Activated naive CD4-positive, alpha-beta T cell treated with anti-CD3 and anti-CD28 coated beads for 36 hours (primary cell): ENCODE measurements around the gene PFKL. TPM values are rescaled to one million over a fixed set of nuclear protein-coding genes. Genes with fewer than 3 reads are reported as not detected.
"Not testable (repeated sequence)": the region's sequence is repeated elsewhere in the genome, so short reads cannot be mapped to it uniquely, and the experiment has no call there.

ENCODE experiments used
- CTCF ChIA-PET: fragments of 350-600 bp; sonication (Branson Sonifier 250); formaldehyde crosslinking; loops from one replicate; lab custom pipeline; 2021; ENCODE audit warnings: antibody characterized with exemption; lab: Charles Lee
- DNase-seq: peaks from one replicate; pipeline ENCODE4 v3.0.0-alpha.2; 2020
- H3K27ac Mint-ChIP-seq: one replicate; pipeline ENCODE4 v1.8.0; 2021; ENCODE audit warnings: mild to moderate bottlenecking, mixed read lengths
- H3K27me3 Mint-ChIP-seq: one replicate; pipeline ENCODE4 v1.8.0; 2021; ENCODE audit warnings: low read depth, mixed read lengths
- H3K36me3 Mint-ChIP-seq: one replicate; pipeline ENCODE4 v1.8.0; 2021; ENCODE audit warnings: low read depth, mixed read lengths
- H3K4me1 Mint-ChIP-seq: one replicate; pipeline ENCODE4 v1.8.0; 2021; ENCODE audit warnings: low read depth, mixed read lengths
- H3K4me3 Mint-ChIP-seq: one replicate; pipeline ENCODE4 v1.8.0; 2021; ENCODE audit warnings: mild to moderate bottlenecking, moderate library complexity, mixed read lengths
- H3K9me3 Mint-ChIP-seq: one replicate; pipeline ENCODE4 v1.8.0; 2021; ENCODE audit warnings: mixed read lengths
- intact Hi-C: fragments of 100-400 bp; cut with micrococcal nuclease; formaldehyde crosslinking; loops from one replicate; pipeline ENCODE4 v1.15.1; 2023
- total RNA-seq, 2 experiments: library from RNA; stranded (reverse); gene quantifications; one replicate each; pipeline ENCODE4 v1.2.3, GENCODE V29; 2021

Gene PFKL
- total RNA-seq, 2 experiments from 2014 or later: 166 to 171 TPM

DNA sequence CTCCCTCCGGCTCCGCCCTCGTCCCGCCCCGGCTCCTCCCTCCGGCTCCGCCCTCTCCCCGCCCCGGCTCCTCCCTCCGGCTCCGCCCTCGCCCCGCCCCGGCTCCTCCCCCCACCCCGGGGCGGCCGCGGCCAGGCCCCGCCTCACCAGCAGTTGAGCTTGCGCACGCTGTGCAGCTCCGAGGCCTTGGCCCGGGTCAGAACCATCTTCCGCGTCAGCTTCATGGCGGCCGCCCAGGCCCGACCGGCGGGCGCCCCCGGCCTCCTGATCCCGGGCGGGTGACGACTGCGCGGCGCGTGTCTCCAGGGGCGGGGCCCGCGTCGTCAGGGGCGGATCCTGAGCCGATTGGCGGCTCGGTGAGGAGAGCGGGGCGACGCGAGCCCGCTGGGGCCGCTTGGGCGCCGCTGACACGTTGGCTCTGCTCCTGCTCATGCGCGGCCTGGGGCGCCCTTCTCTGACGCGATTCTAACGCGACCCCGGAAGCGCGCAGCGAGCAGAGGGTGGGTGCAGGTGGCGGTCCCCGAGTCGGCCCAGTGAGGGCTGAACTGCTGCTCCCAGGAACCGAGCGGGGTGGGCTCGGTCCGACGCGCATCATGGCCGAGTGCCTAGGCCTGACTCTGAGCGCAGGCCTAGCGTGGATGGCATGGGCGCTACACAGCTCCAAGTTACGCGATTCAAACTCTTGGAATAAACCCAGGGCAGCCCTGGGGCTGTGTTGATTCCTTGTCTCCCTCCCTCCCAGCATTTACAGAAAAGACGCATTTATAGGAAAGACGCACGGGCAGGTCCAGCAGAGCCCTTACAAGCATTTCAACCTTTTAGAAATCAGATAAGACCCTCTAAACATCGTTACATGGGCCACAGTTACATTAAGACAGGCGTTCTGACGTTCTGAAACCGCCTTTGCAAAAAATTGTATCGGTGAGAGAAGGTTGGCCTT is 39.4 kb downstream of the PFKL start, which contains the start of gene CFAP410:
Gene CFAP410 (minus strand): TSS at position 420 of the 940 bp plus-strand sequence. CDS start 196 bp downstream, at position 224.
- H3K27ac Mint-ChIP-seq: peak within 1 kb of the TSS; percentile 86
- H3K9me3 Mint-ChIP-seq: no peaks in the 10 kb centered on the region
- CTCF ChIA-PET: interaction anchor here (1.7 kb wide), 1 partner anchor 41 kb away, joined by 5 read pairs; no protein-coding TSS in a partner anchor
- no peaks in the 10 kb centered on the region for H3K36me3 Mint-ChIP-seq
- H3K4me3 Mint-ChIP-seq: peak within 1 kb of the TSS; percentile 83
- H3K4me1 Mint-ChIP-seq: peaks cover 14% of the 10 kb centered on the region
- intact Hi-C loops: loop anchor here (1.0 to 10.0 kb wide), 6 partner anchors 16 to 1367 kb away; partner anchors contain the start of genes LRRC3, PFKL, PKNOX1 and SUMO3
- DNase-seq: peak; percentile 95
- H3K27me3 Mint-ChIP-seq: no peaks in the 10 kb centered on the region

- H3K4me3 Mint-ChIP-seq, H3K27ac Mint-ChIP-seq: not testable (repeated sequence)
Observed at GRCh38 chr21:44341726-44342458, 42.0 kb downstream of the PFKL start.

DNA sequence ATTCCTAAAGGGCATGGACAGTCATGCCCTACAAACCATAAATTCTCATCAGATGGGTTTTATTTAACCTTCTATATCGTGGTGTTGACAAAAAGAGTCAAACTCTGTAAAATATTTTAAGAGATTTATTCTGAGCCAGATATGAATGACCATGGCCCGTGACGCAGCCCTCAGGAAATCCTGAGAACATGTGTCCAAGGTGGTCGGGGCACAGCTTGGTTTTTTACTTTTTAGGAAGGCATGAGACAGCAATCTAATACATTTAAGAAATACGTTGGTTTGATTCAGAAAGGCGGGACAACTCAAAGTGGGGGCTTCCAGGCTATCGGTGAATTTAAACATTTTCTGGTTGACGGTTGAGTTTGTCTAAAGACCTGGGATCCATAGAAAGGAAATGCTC is 43.1 kb downstream of the PFKL start:
- H3K9me3 Mint-ChIP-seq, H3K27me3 Mint-ChIP-seq, H3K4me3 Mint-ChIP-seq, H3K36me3 Mint-ChIP-seq, CTCF ChIA-PET, H3K27ac Mint-ChIP-seq, intact Hi-C loops, DNase-seq: not testable (repeated sequence)
- peaks cover 14% of the 10 kb centered on the region for H3K4me1 Mint-ChIP-seq

More at GRCh38 chr21:44341726-44342458, 42.0 kb downstream of the PFKL start:
- CTCF ChIA-PET: interaction anchor here (0.9 kb wide), 1 partner anchor 44 kb away, joined by 5 read pairs; no protein-coding TSS in a partner anchor
- DNase-seq, intact Hi-C loops, H3K36me3 Mint-ChIP-seq, H3K27me3 Mint-ChIP-seq, H3K9me3 Mint-ChIP-seq: not testable (repeated sequence)
- peaks cover 14% of the 10 kb centered on the region for H3K4me1 Mint-ChIP-seq

DNA sequence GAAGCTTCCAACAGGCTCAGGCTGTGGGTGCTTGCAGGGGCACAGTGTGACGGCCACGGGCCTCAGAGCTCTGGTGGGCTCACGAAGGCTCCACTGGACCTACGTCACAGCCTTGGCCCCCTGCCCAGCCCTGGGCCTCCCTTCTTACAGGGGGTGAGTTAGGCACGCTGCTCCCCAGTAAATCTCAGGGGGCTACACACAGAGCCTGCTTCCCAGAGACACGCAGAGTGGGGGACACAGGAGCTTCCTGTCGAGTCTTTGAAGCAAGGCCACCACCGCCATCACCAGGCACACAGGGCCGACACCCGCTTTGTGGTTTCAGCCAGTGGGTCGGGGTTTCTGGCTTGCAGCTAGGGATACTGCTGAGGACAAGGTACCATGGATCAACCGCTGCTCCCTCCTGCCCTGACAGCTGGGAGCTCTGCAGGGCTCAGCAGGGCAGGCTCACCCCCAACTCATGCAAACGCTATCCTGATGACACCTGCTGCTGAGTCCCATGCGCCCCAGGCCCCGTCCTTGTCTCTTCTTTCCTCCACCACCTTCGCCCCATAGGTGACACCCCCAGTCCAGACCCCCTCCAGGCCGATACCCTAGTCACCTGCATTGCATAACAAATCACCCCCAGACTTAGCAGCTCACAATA is 44.8 kb downstream of the PFKL start:
- no peak overlapping the region for H3K27ac Mint-ChIP-seq
- DNase-seq: no peak
- no peak overlapping the region for H3K4me3 Mint-ChIP-seq
- H3K36me3 Mint-ChIP-seq: no peaks in the 10 kb centered on the region
- no peaks in the 10 kb centered on the region for H3K27me3 Mint-ChIP-seq
- no peaks in the 10 kb centered on the region for H3K9me3 Mint-ChIP-seq
- intact Hi-C loops: no loop called here
- H3K4me1 Mint-ChIP-seq: peaks cover 12% of the 10 kb centered on the region
- CTCF ChIA-PET: no interaction called here

DNA sequence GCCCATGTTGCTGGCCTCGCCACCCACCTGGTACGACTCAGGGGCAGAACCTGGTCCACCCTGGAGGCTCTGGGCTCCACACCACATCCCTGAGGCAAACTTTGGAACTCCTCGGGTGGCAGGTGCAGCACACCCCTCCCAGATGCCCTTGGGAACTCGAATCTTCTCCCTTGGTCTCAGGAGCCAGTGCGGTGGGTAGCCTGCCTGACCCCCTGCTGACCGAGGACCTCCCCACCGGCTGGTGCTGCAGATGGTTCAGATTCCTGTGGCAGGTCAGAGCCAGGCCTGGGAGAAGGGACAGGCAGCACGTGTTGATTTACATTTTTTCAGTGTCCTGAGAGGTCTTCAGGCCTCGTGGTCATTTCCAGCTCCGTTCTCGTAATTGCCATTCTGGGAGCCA is 45.6 kb downstream of the PFKL start:
- Mint-ChIP-seq H3K4me1 (peaks cover 4% of the 10 kb centered on the region), H3K27me3 (no peaks in the 10 kb centered on the region), H3K36me3 (no peaks in the 10 kb centered on the region), H3K9me3 (no peaks in the 10 kb centered on the region), H3K4me3 (no peak overlapping the region), H3K27ac (no peak overlapping the region)
- DNase-seq: no peak
- CTCF ChIA-PET: no interaction called here
- intact Hi-C loops: no loop called here

GRCh38 chr21:44347911-44348451 is 48.1 kb downstream of the PFKL start:
- no peak for DNase-seq
- H3K36me3 Mint-ChIP-seq: no peaks in the 10 kb centered on the region
- H3K27ac Mint-ChIP-seq: no peak overlapping the region
- H3K27me3 Mint-ChIP-seq: peaks cover 4% of the 10 kb centered on the region
- no peaks in the 10 kb centered on the region for H3K9me3 Mint-ChIP-seq
- H3K4me1 Mint-ChIP-seq: peaks cover 10% of the 10 kb centered on the region
- CTCF ChIA-PET: no interaction called here
- intact Hi-C loops: no loop called here
- no peak overlapping the region for H3K4me3 Mint-ChIP-seq

DNA sequence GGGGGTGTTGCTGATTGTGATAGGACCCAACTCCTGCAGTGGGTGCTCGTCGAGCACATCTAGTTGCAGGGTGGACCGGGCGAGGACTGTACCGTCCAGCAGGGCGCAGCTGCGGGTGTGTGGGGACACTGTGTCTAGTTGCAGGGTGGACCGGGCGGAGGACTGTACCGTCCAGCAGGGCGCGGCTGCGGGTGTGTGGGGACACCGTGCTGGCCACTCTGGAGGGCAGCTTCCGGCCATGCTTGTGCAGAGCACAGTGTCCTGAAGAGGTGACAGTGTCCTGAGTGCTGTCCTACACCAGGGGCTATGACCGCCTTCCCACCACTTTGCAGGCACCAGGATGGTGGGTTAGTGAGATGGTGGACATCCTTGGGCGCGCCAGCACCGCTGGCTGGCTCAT is 49.0 kb downstream of the PFKL start:
- intact Hi-C loops: no loop called here
- CTCF ChIA-PET: no interaction called here
- no peak for DNase-seq
- peaks cover 4% of the 10 kb centered on the region for H3K27me3 Mint-ChIP-seq
- no peaks in the 10 kb centered on the region for H3K36me3 Mint-ChIP-seq
- no peak overlapping the region for H3K4me3 Mint-ChIP-seq
- peaks cover 19% of the 10 kb centered on the region for H3K4me1 Mint-ChIP-seq
- H3K27ac Mint-ChIP-seq: no peak overlapping the region
- H3K9me3 Mint-ChIP-seq: no peaks in the 10 kb centered on the region

DNA sequence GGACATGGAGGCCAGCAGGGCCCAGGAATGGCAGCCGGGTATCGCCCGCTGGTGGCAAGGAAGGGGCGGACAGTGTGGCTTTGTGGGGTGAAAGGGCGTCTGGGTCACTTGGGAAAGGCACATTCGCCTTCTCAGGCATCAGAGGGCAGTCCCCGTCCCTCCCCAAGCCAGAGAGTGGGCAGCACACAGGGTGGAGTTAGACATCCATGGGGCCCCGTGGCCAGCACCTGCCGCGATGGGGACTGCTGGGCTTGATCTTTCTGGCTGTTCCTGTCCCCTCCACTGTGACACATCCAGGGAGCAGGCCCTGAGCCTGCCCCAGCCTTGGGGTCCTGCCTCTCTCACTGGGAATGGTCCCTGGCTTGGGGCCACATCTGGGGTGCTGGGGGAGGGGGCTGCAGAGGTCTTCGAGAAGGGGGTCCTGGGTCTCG is 49.6 kb downstream of the PFKL start:
- Mint-ChIP-seq H3K27ac (no peak overlapping the region), H3K27me3 (peaks cover 4% of the 10 kb centered on the region), H3K36me3 (no peaks in the 10 kb centered on the region), H3K9me3 (no peaks in the 10 kb centered on the region), H3K4me1 (peaks cover 25% of the 10 kb centered on the region), H3K4me3 (no peak overlapping the region)
- intact Hi-C loops: no loop called here
- no peak for DNase-seq
- CTCF ChIA-PET: no interaction called here

- H3K9me3 Mint-ChIP-seq: no peaks in the 10 kb centered on the region
- H3K4me1 Mint-ChIP-seq: peaks cover 32% of the 10 kb centered on the region
- intact Hi-C loops: loop anchor here (10.0 kb wide), 1 partner anchor 575 kb away; the partner anchor contains the start of gene ITGB2
- no peak for DNase-seq
- no peaks in the 10 kb centered on the region for H3K36me3 Mint-ChIP-seq
- no peak overlapping the region for H3K27ac Mint-ChIP-seq
- H3K4me3 Mint-ChIP-seq: no peak overlapping the region
- CTCF ChIA-PET: no interaction called here
- peaks cover 4% of the 10 kb centered on the region for H3K27me3 Mint-ChIP-seq
Observed at GRCh38 chr21:44349847-44350772, 50.3 kb downstream of the PFKL start.

- Mint-ChIP-seq H3K27ac (no peak overlapping the region), H3K4me1 (peaks cover 38% of the 10 kb centered on the region), H3K4me3 (no peak overlapping the region), H3K9me3 (no peaks in the 10 kb centered on the region), H3K36me3 (no peaks in the 10 kb centered on the region), H3K27me3 (peaks cover 4% of the 10 kb centered on the region)
- CTCF ChIA-PET: interaction anchor here (0.8 kb wide), 1 partner anchor 90 kb away, joined by 3 read pairs; no protein-coding TSS in a partner anchor
- intact Hi-C loops: loop anchor here (10.0 kb wide), 1 partner anchor 574 kb away; the partner anchor contains the start of gene ITGB2
- no peak for DNase-seq
Observed at GRCh38 chr21:44350773-44351481, 51.1 kb downstream of the PFKL start.
